Peyer's patch (tissue), 4 donors: ENCODE measurements around the gene CARF.
"Not testable (repeated sequence)": the region's sequence is repeated elsewhere in the genome, so short reads cannot be mapped to it uniquely, and the experiment has no call there.

Source experiments
- POLR2A ChIP-seq, 2 donors: fragments of 450-650 bp; IDR thresholded peaks; one replicate each; pipeline ENCODE4 v1.5.1; 2017; ENCODE audit warnings: antibody characterized with exemption in 2 of 2, mild to moderate bottlenecking in 2 of 2, moderate library complexity in 2 of 2
- TF ChIP-seq, protein P1 (sequence below), 6 experiments: fragments of 450-650 bp in 4 of 6; fragments of 200-600 bp in 2 of 6; sonication (generic) in 1 of 6; IDR thresholded peaks; one replicate each; pipeline ENCODE4 v1.5.1; 2017 to 2019; ENCODE audit warnings: antibody characterized with exemption in 6 of 6, mild to moderate bottlenecking in 3 of 6, moderate library complexity in 1 of 6

GRCh38 chr2:202905507-202905906, 6.6 kb upstream of the CARF start:
- TF ChIP-seq, protein P1, sequence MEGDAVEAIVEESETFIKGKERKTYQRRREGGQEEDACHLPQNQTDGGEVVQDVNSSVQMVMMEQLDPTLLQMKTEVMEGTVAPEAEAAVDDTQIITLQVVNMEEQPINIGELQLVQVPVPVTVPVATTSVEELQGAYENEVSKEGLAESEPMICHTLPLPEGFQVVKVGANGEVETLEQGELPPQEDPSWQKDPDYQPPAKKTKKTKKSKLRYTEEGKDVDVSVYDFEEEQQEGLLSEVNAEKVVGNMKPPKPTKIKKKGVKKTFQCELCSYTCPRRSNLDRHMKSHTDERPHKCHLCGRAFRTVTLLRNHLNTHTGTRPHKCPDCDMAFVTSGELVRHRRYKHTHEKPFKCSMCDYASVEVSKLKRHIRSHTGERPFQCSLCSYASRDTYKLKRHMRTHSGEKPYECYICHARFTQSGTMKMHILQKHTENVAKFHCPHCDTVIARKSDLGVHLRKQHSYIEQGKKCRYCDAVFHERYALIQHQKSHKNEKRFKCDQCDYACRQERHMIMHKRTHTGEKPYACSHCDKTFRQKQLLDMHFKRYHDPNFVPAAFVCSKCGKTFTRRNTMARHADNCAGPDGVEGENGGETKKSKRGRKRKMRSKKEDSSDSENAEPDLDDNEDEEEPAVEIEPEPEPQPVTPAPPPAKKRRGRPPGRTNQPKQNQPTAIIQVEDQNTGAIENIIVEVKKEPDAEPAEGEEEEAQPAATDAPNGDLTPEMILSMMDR (IDR thresholded peaks at IDR 0.05) = not testable (repeated sequence)
- TF ChIP-seq POLR2A (IDR thresholded peaks at IDR 0.05) = not testable (repeated sequence)
